Brain microvascular endothelial cell (primary cell): ENCODE results near the gene VPS41.

Experiments
- DNase-seq: peaks from one replicate; pipeline ENCODE4 v3.0.0-alpha.2; 2020
- H3K27ac ChIP-seq: fragments of 250-450 bp; sonication (Bioruptor Pico); 2 replicates; pipeline ENCODE4 v1.5.1; 2020; ENCODE audit warnings: mild to moderate bottlenecking, moderate library complexity
- H3K27me3 ChIP-seq: fragments of 250-450 bp; sonication (Bioruptor Pico); replicated peaks from 2 replicates; pipeline ENCODE4 v1.5.1; 2020; ENCODE audit warnings: mild to moderate bottlenecking
- H3K36me3 ChIP-seq: fragments of 250-450 bp; sonication (Bioruptor Pico); replicated peaks from 2 replicates; pipeline ENCODE4 v1.5.1; 2020; ENCODE audit warnings: mild to moderate bottlenecking
- H3K4me3 ChIP-seq: 2 replicates; pipeline ENCODE4 v1.5.1; 2011; ENCODE audit warnings: low read depth, mild to moderate bottlenecking, control low read depth, low read length, moderate library complexity
- in situ Hi-C: cut with HindIII; loops from 2 replicates; pipeline ENCODE4 v1.10.0; 2017; ENCODE audit warnings: low sequenced_read_pairs, low pct_ligation_motif_present
- TF ChIP-seq, protein P1 (sequence below): IDR thresholded peaks from 2 replicates; pipeline ENCODE4 v1.5.1; 2011; ENCODE audit warnings: low read depth, mild to moderate bottlenecking, moderate library complexity, low read length, control low read depth, inconsistent platforms; ENCODE audit errors: missing control alignments

Gene VPS41

DNA sequence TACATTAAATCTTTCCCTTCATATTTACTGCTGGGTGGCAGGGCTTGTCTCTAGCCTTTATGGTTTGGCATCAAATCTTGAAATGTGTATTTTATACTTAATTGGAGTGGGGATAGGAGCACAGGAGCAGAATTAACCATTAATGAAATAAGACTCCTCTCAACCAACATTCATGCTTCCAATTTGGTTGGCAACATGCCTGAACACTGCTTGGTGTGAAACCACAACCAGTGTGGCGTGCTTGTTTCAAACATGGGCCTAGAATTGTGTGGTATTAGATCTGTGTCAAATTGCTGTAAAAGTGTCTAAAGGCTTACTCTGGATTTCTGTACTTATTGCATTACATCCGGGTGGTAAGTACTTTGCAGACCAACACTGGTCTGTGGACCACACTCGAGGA, 25.1 kb upstream of the VPS41 start:
- H3K36me3 ChIP-seq, result no peaks in the 10 kb centered on the region
- H3K4me3 ChIP-seq, result no peak overlapping the region
- no peak for DNase-seq
- H3K27me3 ChIP-seq, result no peaks in the 10 kb centered on the region
- in situ Hi-C loops, result no loop called here
- H3K27ac ChIP-seq, result no peak overlapping the region
- TF ChIP-seq, protein P1, sequence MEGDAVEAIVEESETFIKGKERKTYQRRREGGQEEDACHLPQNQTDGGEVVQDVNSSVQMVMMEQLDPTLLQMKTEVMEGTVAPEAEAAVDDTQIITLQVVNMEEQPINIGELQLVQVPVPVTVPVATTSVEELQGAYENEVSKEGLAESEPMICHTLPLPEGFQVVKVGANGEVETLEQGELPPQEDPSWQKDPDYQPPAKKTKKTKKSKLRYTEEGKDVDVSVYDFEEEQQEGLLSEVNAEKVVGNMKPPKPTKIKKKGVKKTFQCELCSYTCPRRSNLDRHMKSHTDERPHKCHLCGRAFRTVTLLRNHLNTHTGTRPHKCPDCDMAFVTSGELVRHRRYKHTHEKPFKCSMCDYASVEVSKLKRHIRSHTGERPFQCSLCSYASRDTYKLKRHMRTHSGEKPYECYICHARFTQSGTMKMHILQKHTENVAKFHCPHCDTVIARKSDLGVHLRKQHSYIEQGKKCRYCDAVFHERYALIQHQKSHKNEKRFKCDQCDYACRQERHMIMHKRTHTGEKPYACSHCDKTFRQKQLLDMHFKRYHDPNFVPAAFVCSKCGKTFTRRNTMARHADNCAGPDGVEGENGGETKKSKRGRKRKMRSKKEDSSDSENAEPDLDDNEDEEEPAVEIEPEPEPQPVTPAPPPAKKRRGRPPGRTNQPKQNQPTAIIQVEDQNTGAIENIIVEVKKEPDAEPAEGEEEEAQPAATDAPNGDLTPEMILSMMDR, result no peak

DNA sequence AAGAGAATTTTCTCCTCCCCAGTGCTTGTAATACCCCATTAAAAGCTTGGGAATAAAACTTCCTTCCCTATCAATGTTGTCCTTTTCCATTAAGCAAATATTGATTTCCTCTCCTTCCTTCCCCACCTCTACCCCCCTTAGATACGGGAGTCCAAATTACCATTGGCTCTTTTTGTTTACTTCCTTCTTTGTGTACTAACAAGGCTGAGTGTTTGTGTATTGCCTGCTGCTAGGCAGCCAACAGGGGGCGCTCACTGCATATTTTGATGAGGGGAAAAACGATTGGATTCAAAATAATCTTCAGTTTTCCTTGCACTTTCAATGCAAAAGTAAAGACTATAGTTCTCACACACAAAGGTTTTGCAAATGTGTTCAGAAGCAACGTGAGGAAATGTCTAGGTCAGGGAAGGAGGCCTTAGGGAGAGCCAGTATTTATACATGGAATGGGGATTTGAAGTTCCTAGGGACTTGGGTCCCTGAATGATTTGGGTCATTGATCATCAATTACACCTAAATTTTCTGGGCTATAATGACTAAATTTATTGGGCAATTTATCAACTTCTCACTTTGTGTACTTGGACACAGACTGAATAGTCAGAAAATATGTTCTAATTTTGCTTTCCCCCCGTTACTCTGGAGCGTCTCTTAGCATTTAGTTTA, 23.6 kb upstream of the VPS41 start:
- in situ Hi-C loops, result no loop called here
- H3K27me3 ChIP-seq, result no peaks in the 10 kb centered on the region

DNA sequence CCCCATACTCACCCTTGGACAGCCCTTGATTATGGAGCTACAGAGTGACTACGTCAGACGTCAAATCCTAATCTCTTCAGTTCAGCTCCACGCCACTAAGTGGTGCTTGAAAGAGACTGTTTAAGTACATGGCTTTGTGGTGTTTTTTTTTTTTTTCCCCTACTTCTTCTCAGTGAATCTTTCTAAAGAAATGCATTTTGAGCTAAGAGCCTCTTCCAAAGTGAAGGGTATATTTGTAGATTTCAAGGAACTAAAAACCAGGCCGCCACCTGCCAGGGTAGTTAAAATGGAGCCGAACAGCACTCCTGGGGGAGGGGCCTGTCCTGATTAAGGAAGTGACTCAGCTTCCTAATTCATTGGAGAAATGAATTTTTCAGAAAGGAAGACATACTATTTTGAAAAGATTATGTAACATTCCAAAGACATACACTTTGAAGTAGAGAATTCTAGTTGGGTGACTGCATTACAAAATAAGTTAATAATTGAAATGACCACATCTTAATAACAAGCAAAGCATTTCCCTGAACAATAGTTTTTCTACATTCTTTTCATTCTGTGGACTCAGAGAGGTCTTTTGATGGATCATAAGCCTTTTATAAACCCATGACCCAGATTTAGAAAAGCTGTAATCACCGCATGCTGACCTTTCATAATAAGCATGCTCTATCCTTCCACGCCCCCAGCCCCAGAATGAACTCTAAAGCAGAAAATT, 20.6 kb upstream of the VPS41 start:
- H3K27me3 ChIP-seq, result no peaks in the 10 kb centered on the region
- H3K27ac ChIP-seq, result no peak overlapping the region
- no peak overlapping the region for H3K4me3 ChIP-seq
- in situ Hi-C loops, result no loop called here
- TF ChIP-seq, protein P1, result no peak
- DNase-seq, result no peak
- no peaks in the 10 kb centered on the region for H3K36me3 ChIP-seq

More for the DNA sequence above, 23.6 kb upstream of the VPS41 start:
- Histone ChIP-seq H3K36me3 (no peaks in the 10 kb centered on the region), H3K27ac (no peak overlapping the region), H3K4me3 (no peak overlapping the region)
- DNase-seq, result peak; percentile 42
- TF ChIP-seq, protein P1, result peak; percentile 96

DNA sequence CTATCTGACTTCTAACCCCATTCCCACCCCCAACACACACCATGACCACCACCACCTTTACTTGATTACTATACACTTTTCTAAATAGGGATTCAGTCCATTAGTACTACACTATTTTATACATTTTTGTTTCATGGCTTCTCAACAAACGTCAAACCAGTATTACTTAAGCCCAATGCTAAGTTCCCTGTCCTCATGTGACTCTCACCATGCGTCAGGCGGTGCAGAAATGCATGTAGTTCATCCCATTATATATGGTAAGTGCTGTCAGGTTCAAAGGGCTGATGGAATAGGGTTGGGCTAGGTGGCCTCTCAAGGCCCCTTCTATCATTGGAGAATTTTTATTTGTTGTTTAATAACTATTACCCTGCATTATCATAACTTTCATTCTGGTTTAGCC, 19.5 kb upstream of the VPS41 start:
- Histone ChIP-seq H3K4me3 (no peak overlapping the region), H3K27me3 (no peaks in the 10 kb centered on the region), H3K36me3 (no peaks in the 10 kb centered on the region), H3K27ac (no peak overlapping the region)
- TF ChIP-seq, protein P1, result no peak
- DNase-seq, result no peak
- in situ Hi-C loops, result no loop called here

DNA sequence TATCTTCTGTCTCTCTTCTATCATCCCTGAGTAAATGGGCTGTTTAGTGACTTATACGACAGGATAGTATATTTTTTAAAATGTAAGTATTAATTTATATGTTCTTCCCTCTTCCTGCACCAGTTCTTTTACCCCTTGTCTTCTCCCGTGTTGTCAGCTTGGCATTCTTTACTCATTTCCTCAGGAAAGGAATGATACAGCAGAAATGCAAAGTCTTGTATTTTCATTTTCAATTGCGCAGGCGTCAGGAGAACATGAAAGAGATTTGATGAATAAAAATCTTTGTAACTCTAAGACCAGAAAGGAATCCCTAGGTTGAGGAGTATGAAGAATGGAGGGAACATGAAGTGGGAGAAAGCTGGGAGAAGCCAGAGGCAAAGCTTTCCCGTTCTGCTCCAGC, 18.8 kb upstream of the VPS41 start:
- DNase-seq, result no peak
- H3K27me3 ChIP-seq, result no peaks in the 10 kb centered on the region
- H3K36me3 ChIP-seq, result no peaks in the 10 kb centered on the region
- TF ChIP-seq, protein P1, result no peak
- in situ Hi-C loops, result no loop called here
- H3K4me3 ChIP-seq, result no peak overlapping the region
- H3K27ac ChIP-seq, result no peak overlapping the region
